NCI-H82 (cell line): Measurements from ENCODE around the gene TNFAIP1.

Experiments used
- DNase-seq: peaks from one replicate; lab custom pipeline; 2025; lab: John Stamatoyannopoulos, UW

The TNFAIP1 gene

GRCh38 chr17:28346199-28346580, 10.6 kb downstream of the TNFAIP1 start:
- DNase-seq = no peak

- DNase-seq = peak; percentile 28
Observed at GRCh38 chr17:28346746-28347246, 11.2 kb downstream of the TNFAIP1 start.

- DNase-seq = no peak
Observed at GRCh38 chr17:28347261-28347891, 11.8 kb downstream of the TNFAIP1 start.

GRCh38 chr17:28348979-28349378, 13.4 kb downstream of the TNFAIP1 start:
- DNase-seq = no peak

- DNase-seq = no peak
Observed at GRCh38 chr17:28350271-28350670, 14.7 kb downstream of the TNFAIP1 start.

- peak; percentile 97 for DNase-seq
Observed at GRCh38 chr17:28357061-28357900, 21.7 kb downstream of the TNFAIP1 start, which contains the start of gene POLDIP2. POLDIP2 (minus strand) TSS chr17:28357527; CDS start chr17:28357448, 79 bp downstream.

GRCh38 chr17:28357901-28358197, 22.3 kb downstream of the TNFAIP1 start:
- peak; percentile 52 for DNase-seq

GRCh38 chr17:28363186-28363585, 27.6 kb downstream of the TNFAIP1 start:
- DNase-seq = peak; percentile 84

- no peak for DNase-seq
Observed at GRCh38 chr17:28363776-28364650, 28.5 kb downstream of the TNFAIP1 start.

GRCh38 chr17:28364665-28365363, 29.3 kb downstream of the TNFAIP1 start, which contains the start of gene SEBOX:
SEBOX (minus strand) TSS chr17:28365199; CDS start chr17:28365151, 48 bp downstream.
- no peak for DNase-seq

GRCh38 chr17:28365487-28365886, 29.9 kb downstream of the TNFAIP1 start:
- peak; percentile 81 for DNase-seq

GRCh38 chr17:28366605-28367004, 31.0 kb downstream of the TNFAIP1 start:
- no peak for DNase-seq

- DNase-seq = no peak
Observed at GRCh38 chr17:28367641-28368305, 32.2 kb downstream of the TNFAIP1 start.

GRCh38 chr17:28368306-28368831, 32.8 kb downstream of the TNFAIP1 start:
- DNase-seq = no peak

GRCh38 chr17:28368915-28369683, 33.5 kb downstream of the TNFAIP1 start:
- DNase-seq = no peak

- peak; percentile 58 for DNase-seq
Observed at GRCh38 chr17:28369684-28370034, 34.1 kb downstream of the TNFAIP1 start.

- DNase-seq = peak; percentile 98
Observed at GRCh38 chr17:28370035-28370743, 34.6 kb downstream of the TNFAIP1 start, which contains the start of gene VTN. VTN (minus strand) TSS chr17:28370307; CDS start chr17:28370203, 104 bp downstream.

GRCh38 chr17:28370744-28371103, 35.2 kb downstream of the TNFAIP1 start:
- no peak for DNase-seq
